Uterus (tissue), 4 donors: Measurements from ENCODE around the gene CCDC141. TPM values are rescaled to one million over a fixed set of nuclear protein-coding genes. Genes with fewer than 3 reads are reported as not detected.

Source experiments
- DNase-seq, 2 donors: peaks; one replicate each; pipeline ENCODE4 v3.0.0-alpha.2; 2019 to 2020
- H3K27ac ChIP-seq, 2 donors: fragments of 200-600 bp; sonication (generic); 1 replicate in 1 of 2; 2 replicates in 1 of 2; pipeline ENCODE4 v1.5.1; 2016 to 2018
- H3K27me3 ChIP-seq, 2 donors: fragments of 200-600 bp; sonication (generic); one replicate each; pipeline ENCODE4 v1.5.1; 2018 to 2019; ENCODE audit warnings: control low read depth in 1 of 2
- H3K36me3 ChIP-seq, 2 donors: fragments of 200-600 bp; sonication (generic); one replicate each; pipeline ENCODE4 v1.5.1; 2019; ENCODE audit warnings: control low read depth in 1 of 2
- H3K4me1 ChIP-seq, 2 donors: fragments of 200-600 bp; sonication (generic); one replicate each; pipeline ENCODE4 v1.5.1; 2018 to 2019; ENCODE audit warnings: control low read depth in 1 of 2
- H3K4me3 ChIP-seq, 2 donors: fragments of 200-600 bp; sonication (generic); 1 replicate in 1 of 2; 2 replicates in 1 of 2; pipeline ENCODE4 v1.5.1; 2018 to 2019; ENCODE audit warnings: mild to moderate bottlenecking in 1 of 2
- H3K9me3 ChIP-seq, 2 donors: fragments of 200-600 bp; sonication (generic); one replicate each; pipeline ENCODE4 v1.5.1; 2019; ENCODE audit warnings: control low read depth in 1 of 2
- CTCF ChIP-seq, 4 experiments: fragments of 200-600 bp in 2 of 4; fragments of 450-650 bp in 2 of 4; sonication (generic) in 2 of 4; IDR thresholded peaks; one replicate each; pipeline ENCODE4 v1.5.1; 2016 to 2019; ENCODE audit warnings: antibody characterized with exemption in 4 of 4, mild to moderate bottlenecking in 2 of 4, moderate library complexity in 1 of 4
- POLR2A ChIP-seq, 2 donors: fragments of 450-650 bp; IDR thresholded peaks; one replicate each; pipeline ENCODE4 v1.6.1; 2016; ENCODE audit warnings: antibody characterized with exemption in 2 of 2, mild to moderate bottlenecking in 1 of 2, moderate library complexity in 1 of 2
- intact Hi-C: fragments of 100-400 bp; cut with DNase I; formaldehyde crosslinking; loops from one replicate; pipeline ENCODE4 v1.15.1; 2023; ENCODE audit warnings: low total_unique reads
- total RNA-seq, 4 donors: library from RNA; depleted of rRNA in 3 of 4; stranded (reverse); fragments of >200 nt in 3 of 4; gene quantifications; one replicate each; pipeline versions ENCODE4 v1.1.0 to v1.2.4, GENCODE V29; 2014 to 2023
- donor health status: DM: yes; HTN: yes; CAD: no.

Gene CCDC141
- total RNA-seq, 4 donors from 2014 or later = 0.29 to 10.2 (median 3.8) TPM

GRCh38 chr2:178881075-178881474, 168.9 kb downstream of the CCDC141 start:
- TF ChIP-seq POLR2A (IDR thresholded peaks at IDR 0.05) (no peak), CTCF (IDR thresholded peaks at IDR 0.05) (no peak)
- no peaks in the 10 kb centered on the region for H3K9me3 ChIP-seq
- no peak overlapping the region for H3K4me3 ChIP-seq
- no peaks in the 10 kb centered on the region for H3K36me3 ChIP-seq
- intact Hi-C loops = no loop called here
- no peak for DNase-seq
- no peaks in the 10 kb centered on the region for H3K27me3 ChIP-seq
- no peak overlapping the region for H3K27ac ChIP-seq
- no peaks in the 10 kb centered on the region for H3K4me1 ChIP-seq

GRCh38 chr2:178880257-178880656, 169.7 kb downstream of the CCDC141 start:
- no peaks in the 10 kb centered on the region for H3K36me3 ChIP-seq
- no peaks in the 10 kb centered on the region for H3K9me3 ChIP-seq
- intact Hi-C loops = no loop called here
- H3K4me1 ChIP-seq = no peaks in the 10 kb centered on the region
- no peak overlapping the region for H3K4me3 ChIP-seq
- no peaks in the 10 kb centered on the region for H3K27me3 ChIP-seq
- DNase-seq = no peak
- TF ChIP-seq CTCF (IDR thresholded peaks at IDR 0.05) = no peak
- no peak for TF ChIP-seq POLR2A (IDR thresholded peaks at IDR 0.05)
- no peak overlapping the region for H3K27ac ChIP-seq

DNA sequence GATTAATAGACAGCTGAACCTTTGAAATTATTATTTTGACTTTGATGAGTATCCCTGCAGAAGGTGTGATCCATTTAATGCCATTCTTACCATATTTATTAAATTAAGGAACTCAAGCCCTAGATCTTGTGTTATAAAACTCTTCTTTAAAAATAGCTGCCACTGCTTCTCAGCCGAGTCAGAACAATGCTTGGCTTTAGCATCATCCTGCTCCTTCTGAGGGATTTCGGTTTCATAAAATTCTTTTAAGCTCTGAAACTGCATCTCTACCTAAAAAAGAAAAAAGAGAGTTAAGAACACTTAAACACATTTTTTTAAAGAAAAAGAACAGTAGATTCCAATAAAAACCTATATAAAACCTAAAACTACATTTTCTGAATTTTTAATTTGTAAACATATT, 172.1 kb downstream of the CCDC141 start:
- no peaks in the 10 kb centered on the region for H3K9me3 ChIP-seq
- H3K27me3 ChIP-seq = no peaks in the 10 kb centered on the region
- no peak overlapping the region for H3K27ac ChIP-seq
- intact Hi-C loops = no loop called here
- no peaks in the 10 kb centered on the region for H3K4me1 ChIP-seq
- H3K36me3 ChIP-seq = no peaks in the 10 kb centered on the region
- no peak for DNase-seq
- TF ChIP-seq CTCF (IDR thresholded peaks at IDR 0.05) (no peak), POLR2A (IDR thresholded peaks at IDR 0.05) (no peak)
- no peak overlapping the region for H3K4me3 ChIP-seq

GRCh38 chr2:178874529-178875240, 175.3 kb downstream of the CCDC141 start:
- H3K9me3 ChIP-seq = no peaks in the 10 kb centered on the region
- H3K4me1 ChIP-seq = no peaks in the 10 kb centered on the region
- TF ChIP-seq CTCF (IDR thresholded peaks at IDR 0.05) (no peak), POLR2A (IDR thresholded peaks at IDR 0.05) (no peak)
- H3K36me3 ChIP-seq = no peaks in the 10 kb centered on the region
- H3K4me3 ChIP-seq = no peak overlapping the region
- no peaks in the 10 kb centered on the region for H3K27me3 ChIP-seq
- intact Hi-C loops = no loop called here
- no peak for DNase-seq
- no peak overlapping the region for H3K27ac ChIP-seq

GRCh38 chr2:178873912-178874311, 176.0 kb downstream of the CCDC141 start:
- TF ChIP-seq POLR2A (IDR thresholded peaks at IDR 0.05) (no peak), CTCF (IDR thresholded peaks at IDR 0.05) (no peak)
- Histone ChIP-seq H3K4me1 (no peaks in the 10 kb centered on the region), H3K27ac (no peak overlapping the region), H3K27me3 (no peaks in the 10 kb centered on the region), H3K36me3 (no peaks in the 10 kb centered on the region), H3K9me3 (no peaks in the 10 kb centered on the region), H3K4me3 (no peak overlapping the region)
- intact Hi-C loops = no loop called here
- no peak for DNase-seq
